NK-92 (cell line): ENCODE results near the gene SLC7A4.

Experiments
- DNase-seq: peaks from one replicate; lab custom pipeline; 2025; ENCODE audit not compliant: unreplicated experiment; lab: John Stamatoyannopoulos, UW

Gene SLC7A4

GRCh38 chr22:21000207-21000986 is 32.0 kb downstream of the SLC7A4 start:
- DNase-seq = no peak

GRCh38 chr22:20999350-21000206 is 32.8 kb downstream of the SLC7A4 start:
- DNase-seq = no peak

- no peak for DNase-seq
Observed at GRCh38 chr22:20998411-20999336, 33.7 kb downstream of the SLC7A4 start.

- DNase-seq = no peak
Observed at GRCh38 chr22:20997536-20998257, 34.7 kb downstream of the SLC7A4 start.

GRCh38 chr22:20996598-20997535 is 35.5 kb downstream of the SLC7A4 start:
- DNase-seq = no peak

GRCh38 chr22:20996031-20996410 is 36.3 kb downstream of the SLC7A4 start:
- no peak for DNase-seq

- DNase-seq = no peak
Observed at GRCh38 chr22:20995329-20996030, 36.9 kb downstream of the SLC7A4 start.

GRCh38 chr22:20994902-20995241 is 37.5 kb downstream of the SLC7A4 start:
- DNase-seq = no peak

- DNase-seq = no peak
Observed at GRCh38 chr22:20994128-20994901, 38.0 kb downstream of the SLC7A4 start.

GRCh38 chr22:20993304-20994127 is 38.8 kb downstream of the SLC7A4 start:
- DNase-seq = no peak

- no peak for DNase-seq
Observed at GRCh38 chr22:20992456-20993303, 39.7 kb downstream of the SLC7A4 start.

GRCh38 chr22:20992056-20992442 is 40.3 kb downstream of the SLC7A4 start:
- DNase-seq = no peak

GRCh38 chr22:20991252-20992055 is 40.9 kb downstream of the SLC7A4 start:
- DNase-seq = no peak

- DNase-seq = no peak
Observed at GRCh38 chr22:20990184-20991180, 41.9 kb downstream of the SLC7A4 start.
